Measurements from ENCODE around the gene YAP1.

YAP1 gene

DNA sequence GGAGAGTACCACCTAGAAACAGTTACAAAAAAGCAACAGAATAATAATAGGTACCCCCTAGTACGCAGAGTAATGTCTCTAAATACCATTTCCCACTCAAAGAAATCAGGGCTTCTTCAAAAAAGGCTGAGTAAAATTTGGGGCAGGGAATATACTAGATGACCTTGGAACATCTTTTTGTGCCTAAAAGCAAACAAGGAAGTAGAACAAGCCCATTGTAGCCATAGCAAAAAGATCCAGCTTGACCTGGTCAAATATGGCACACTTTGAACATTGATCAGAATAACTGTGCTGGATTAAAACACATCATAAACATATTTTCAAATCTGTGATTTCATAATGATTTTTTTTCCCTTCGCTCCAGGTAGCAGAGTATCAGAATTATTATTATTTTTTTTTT, 91.5 kb downstream of the YAP1 start:
- Histone ChIP-seq H3K9me3 (no peaks in the 10 kb centered on the region), H3K27me3 (peaks cover 4% of the 10 kb centered on the region), H3K36me3 (no peaks in the 10 kb centered on the region), H3K4me1 (ENCODE audit: control insufficient read depth in 1 of 2, insufficient read depth in 1 of 2, low read depth in 1 of 2, low read length in 1 of 2) (no peaks in the 10 kb centered on the region), H3K27ac (no peak overlapping the region), H3K4me3 (ENCODE audit: low read depth in 1 of 2, low read length in 1 of 2) (no peak overlapping the region)
- TF ChIP-seq, protein P1, sequence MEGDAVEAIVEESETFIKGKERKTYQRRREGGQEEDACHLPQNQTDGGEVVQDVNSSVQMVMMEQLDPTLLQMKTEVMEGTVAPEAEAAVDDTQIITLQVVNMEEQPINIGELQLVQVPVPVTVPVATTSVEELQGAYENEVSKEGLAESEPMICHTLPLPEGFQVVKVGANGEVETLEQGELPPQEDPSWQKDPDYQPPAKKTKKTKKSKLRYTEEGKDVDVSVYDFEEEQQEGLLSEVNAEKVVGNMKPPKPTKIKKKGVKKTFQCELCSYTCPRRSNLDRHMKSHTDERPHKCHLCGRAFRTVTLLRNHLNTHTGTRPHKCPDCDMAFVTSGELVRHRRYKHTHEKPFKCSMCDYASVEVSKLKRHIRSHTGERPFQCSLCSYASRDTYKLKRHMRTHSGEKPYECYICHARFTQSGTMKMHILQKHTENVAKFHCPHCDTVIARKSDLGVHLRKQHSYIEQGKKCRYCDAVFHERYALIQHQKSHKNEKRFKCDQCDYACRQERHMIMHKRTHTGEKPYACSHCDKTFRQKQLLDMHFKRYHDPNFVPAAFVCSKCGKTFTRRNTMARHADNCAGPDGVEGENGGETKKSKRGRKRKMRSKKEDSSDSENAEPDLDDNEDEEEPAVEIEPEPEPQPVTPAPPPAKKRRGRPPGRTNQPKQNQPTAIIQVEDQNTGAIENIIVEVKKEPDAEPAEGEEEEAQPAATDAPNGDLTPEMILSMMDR (IDR thresholded peaks at IDR 0.05): no peak

DNA sequence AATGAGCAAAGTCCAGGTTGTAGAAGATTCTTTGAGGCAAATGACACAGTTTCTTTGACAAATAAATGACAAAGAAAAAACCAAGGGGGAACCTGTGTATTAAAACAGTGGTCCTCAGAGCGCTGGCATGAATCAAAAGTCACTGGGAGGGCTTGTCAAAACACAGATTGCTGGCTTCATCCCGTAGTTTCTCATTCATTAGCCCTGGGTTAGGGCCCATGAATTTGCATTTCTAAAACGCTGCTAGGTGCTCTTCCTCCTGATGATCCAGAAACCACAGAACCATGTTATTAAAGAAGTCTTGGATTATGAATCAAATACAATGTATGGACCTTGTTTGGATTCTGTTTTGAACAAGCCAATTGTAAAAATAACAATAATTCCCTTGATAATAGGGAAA, 92.7 kb downstream of the YAP1 start:
- no peak overlapping the region for H3K27ac ChIP-seq
- no peaks in the 10 kb centered on the region for H3K4me1 ChIP-seq (ENCODE audit: control insufficient read depth in 1 of 2, insufficient read depth in 1 of 2, low read depth in 1 of 2, low read length in 1 of 2)
- TF ChIP-seq, protein P1 (IDR thresholded peaks at IDR 0.05): no peak
- H3K4me3 ChIP-seq (ENCODE audit: low read depth in 1 of 2, low read length in 1 of 2): no peak overlapping the region
- H3K36me3 ChIP-seq: no peaks in the 10 kb centered on the region
- no peaks in the 10 kb centered on the region for H3K9me3 ChIP-seq
- H3K27me3 ChIP-seq: no peaks in the 10 kb centered on the region

DNA sequence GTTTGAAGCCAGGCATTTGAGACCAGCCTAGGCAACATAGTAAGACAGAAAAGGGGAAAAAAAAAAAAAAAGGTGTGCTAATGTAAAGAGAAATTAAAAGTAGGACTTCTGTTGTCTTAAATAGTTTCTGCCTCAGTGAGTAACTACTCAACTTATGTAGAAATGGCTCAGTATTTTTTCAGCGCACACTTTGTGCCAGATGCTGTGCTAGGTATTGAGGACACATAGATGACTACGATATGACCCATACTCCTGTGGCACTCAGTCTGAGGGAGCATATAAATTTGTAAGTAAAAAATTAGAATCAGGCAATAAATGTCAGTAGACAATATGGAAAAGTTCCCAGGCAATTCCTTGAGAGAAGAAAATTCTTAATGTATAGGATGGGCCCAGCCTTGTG, 93.9 kb downstream of the YAP1 start:
- Histone ChIP-seq H3K27ac (no peak overlapping the region), H3K36me3 (no peaks in the 10 kb centered on the region)
- TF ChIP-seq, protein P1 (IDR thresholded peaks at IDR 0.05): no peak

DNA sequence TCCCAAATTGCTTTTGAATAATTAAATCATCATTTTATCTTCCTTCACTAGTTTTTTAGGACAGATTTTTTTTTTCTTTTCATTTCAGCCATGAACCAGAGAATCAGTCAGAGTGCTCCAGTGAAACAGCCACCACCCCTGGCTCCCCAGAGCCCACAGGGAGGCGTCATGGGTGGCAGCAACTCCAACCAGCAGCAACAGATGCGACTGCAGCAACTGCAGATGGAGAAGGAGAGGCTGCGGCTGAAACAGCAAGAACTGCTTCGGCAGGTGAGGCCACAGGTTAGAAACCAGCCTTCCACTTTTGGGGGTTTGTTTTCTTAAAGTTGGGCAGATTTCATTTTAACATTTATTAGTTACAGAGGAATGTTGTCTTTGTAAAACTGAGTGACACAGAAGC, 95.6 kb downstream of the YAP1 start:
- Histone ChIP-seq H3K27ac (no peak overlapping the region), H3K9me3 (no peaks in the 10 kb centered on the region), H3K27me3 (no peaks in the 10 kb centered on the region), H3K36me3 (no peaks in the 10 kb centered on the region), H3K4me1 (ENCODE audit: control insufficient read depth in 1 of 2, insufficient read depth in 1 of 2, low read depth in 1 of 2, low read length in 1 of 2) (no peaks in the 10 kb centered on the region), H3K4me3 (ENCODE audit: low read depth in 1 of 2, low read length in 1 of 2) (no peak overlapping the region)
- TF ChIP-seq, protein P1 (IDR thresholded peaks at IDR 0.05): no peak

More for the DNA sequence above, 93.9 kb downstream of the YAP1 start:
- no peaks in the 10 kb centered on the region for H3K4me1 ChIP-seq (ENCODE audit: control insufficient read depth in 1 of 2, insufficient read depth in 1 of 2, low read depth in 1 of 2, low read length in 1 of 2)
- H3K4me3 ChIP-seq (ENCODE audit: low read depth in 1 of 2, low read length in 1 of 2): no peak overlapping the region
- H3K27me3 ChIP-seq: no peaks in the 10 kb centered on the region
- no peaks in the 10 kb centered on the region for H3K9me3 ChIP-seq

DNA sequence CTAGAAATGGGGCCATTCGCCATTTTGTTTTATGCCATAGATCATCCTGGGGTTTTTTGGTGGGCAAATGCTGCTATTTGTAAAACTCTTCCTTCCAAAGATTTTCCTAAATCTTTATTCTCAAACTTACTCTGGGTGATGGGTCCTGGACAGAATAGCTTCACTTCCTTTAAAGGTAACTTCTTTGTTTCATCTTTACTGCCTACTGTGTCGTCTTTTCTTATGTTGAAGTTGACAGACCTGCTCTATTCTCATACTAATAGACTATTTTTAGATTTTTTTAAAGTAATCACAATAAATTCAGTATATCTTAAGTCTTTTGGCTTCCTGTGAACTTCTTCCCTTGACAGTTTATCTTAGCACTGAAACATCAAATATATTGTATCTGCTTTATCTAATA, 98.6 kb downstream of the YAP1 start:
- Histone ChIP-seq H3K27me3 (no peaks in the 10 kb centered on the region), H3K36me3 (no peaks in the 10 kb centered on the region), H3K9me3 (no peaks in the 10 kb centered on the region), H3K4me1 (ENCODE audit: control insufficient read depth in 1 of 2, insufficient read depth in 1 of 2, low read depth in 1 of 2, low read length in 1 of 2) (no peaks in the 10 kb centered on the region), H3K4me3 (ENCODE audit: low read depth in 1 of 2, low read length in 1 of 2) (no peak overlapping the region), H3K27ac (no peak overlapping the region)
- TF ChIP-seq, protein P1 (IDR thresholded peaks at IDR 0.05): no peak

DNA sequence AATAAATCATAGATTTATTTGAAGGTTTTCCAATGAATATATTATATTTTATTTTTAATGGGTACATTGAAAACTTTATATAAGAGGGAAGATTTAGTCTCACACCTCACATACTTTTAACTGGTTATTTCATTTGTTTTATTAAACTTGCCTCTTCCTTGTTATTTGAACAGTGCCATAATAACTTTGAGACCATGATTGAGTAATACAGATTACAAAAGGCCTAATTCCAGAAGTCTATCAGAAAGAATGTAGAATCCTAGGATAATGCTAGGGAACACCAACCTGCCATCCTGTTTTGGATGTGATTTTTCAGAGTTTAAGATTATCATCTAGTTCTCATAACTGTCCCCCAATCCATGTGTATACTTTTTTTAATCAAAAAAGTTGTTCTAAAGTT, 104.4 kb downstream of the YAP1 start:
- Histone ChIP-seq H3K4me1 (ENCODE audit: control insufficient read depth in 1 of 2, insufficient read depth in 1 of 2, low read depth in 1 of 2, low read length in 1 of 2) (no peaks in the 10 kb centered on the region), H3K36me3 (no peaks in the 10 kb centered on the region), H3K27me3 (peaks cover 17% of the 10 kb centered on the region), H3K27ac (no peak overlapping the region), H3K9me3 (no peaks in the 10 kb centered on the region), H3K4me3 (ENCODE audit: low read depth in 1 of 2, low read length in 1 of 2) (no peak overlapping the region)
- TF ChIP-seq, protein P1 (IDR thresholded peaks at IDR 0.05): no peak
